ENCODE data around the gene CRYL1.

DNA sequence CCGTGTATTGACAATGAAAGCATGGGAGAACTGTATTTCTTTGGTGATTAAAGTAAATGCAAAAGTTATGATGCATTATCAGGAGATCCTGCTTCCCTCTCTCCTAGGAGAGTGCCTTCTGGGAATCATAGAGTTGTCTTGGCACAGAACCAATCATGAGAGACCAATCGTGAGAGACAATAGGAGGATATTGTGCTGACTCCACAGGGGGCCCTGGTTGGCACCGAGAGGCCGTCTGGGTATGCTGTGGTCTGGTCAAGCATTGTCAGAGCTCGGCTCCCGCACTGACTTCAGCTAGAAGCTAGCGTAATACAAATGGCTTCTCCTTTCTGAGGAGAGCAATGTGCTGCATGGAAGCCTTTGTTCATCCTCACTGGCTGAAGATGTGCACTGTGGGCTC, 162.1 kb downstream of the CRYL1 start:
- TF ChIP-seq CREB1 (IDR thresholded peaks at IDR 0.05) = no peak
- TF ChIP-seq, protein P1, sequence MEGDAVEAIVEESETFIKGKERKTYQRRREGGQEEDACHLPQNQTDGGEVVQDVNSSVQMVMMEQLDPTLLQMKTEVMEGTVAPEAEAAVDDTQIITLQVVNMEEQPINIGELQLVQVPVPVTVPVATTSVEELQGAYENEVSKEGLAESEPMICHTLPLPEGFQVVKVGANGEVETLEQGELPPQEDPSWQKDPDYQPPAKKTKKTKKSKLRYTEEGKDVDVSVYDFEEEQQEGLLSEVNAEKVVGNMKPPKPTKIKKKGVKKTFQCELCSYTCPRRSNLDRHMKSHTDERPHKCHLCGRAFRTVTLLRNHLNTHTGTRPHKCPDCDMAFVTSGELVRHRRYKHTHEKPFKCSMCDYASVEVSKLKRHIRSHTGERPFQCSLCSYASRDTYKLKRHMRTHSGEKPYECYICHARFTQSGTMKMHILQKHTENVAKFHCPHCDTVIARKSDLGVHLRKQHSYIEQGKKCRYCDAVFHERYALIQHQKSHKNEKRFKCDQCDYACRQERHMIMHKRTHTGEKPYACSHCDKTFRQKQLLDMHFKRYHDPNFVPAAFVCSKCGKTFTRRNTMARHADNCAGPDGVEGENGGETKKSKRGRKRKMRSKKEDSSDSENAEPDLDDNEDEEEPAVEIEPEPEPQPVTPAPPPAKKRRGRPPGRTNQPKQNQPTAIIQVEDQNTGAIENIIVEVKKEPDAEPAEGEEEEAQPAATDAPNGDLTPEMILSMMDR (IDR thresholded peaks at IDR 0.05; ENCODE audit: control extremely low read depth in 1 of 3, insufficient read depth in 1 of 3, low read depth in 1 of 3, low read length in 3 of 3) = no peak
- TF ChIP-seq CEBPB (IDR thresholded peaks at IDR 0.05; ENCODE audit: low read depth, low read length) = no peak
- TF ChIP-seq POLR2A (IDR thresholded peaks at IDR 0.05; ENCODE audit: control extremely low read depth in 1 of 2, low read depth in 2 of 2, low read length in 2 of 2) = no peak
- TF ChIP-seq, protein P2, sequence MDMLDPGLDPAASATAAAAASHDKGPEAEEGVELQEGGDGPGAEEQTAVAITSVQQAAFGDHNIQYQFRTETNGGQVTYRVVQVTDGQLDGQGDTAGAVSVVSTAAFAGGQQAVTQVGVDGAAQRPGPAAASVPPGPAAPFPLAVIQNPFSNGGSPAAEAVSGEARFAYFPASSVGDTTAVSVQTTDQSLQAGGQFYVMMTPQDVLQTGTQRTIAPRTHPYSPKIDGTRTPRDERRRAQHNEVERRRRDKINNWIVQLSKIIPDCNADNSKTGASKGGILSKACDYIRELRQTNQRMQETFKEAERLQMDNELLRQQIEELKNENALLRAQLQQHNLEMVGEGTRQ (IDR thresholded peaks at IDR 0.05; ENCODE audit: low read length) = no peak
- TF ChIP-seq CHD1 (IDR thresholded peaks at IDR 0.05; ENCODE audit: low read depth, low read length) = no peak
- no peak for TF ChIP-seq RFX5 (IDR thresholded peaks at IDR 0.05; ENCODE audit: borderline replicate concordance, low read depth, low read length)
- no peak for TF ChIP-seq POLR2AphosphoS5 (IDR thresholded peaks at IDR 0.05; ENCODE audit: low read depth, low read length)
